CD14-positive monocyte (primary cell): Measurements from ENCODE around the gene INHBA. TPM values are rescaled to one million over a fixed set of nuclear protein-coding genes. Genes with fewer than 3 reads are reported as not detected.

ENCODE experiments used
- DNase-seq, 3 donors: peaks; one replicate each; pipeline ENCODE4 v3.0.0-alpha.2; 2011 to 2022
- H2AFZ ChIP-seq: 2 replicates; pipeline ENCODE4 v1.6.0; 2012; ENCODE audit warnings: mild to moderate bottlenecking, low read depth, low read length, inconsistent platforms; ENCODE audit not compliant: insufficient read depth, poor library complexity, severe bottlenecking
- H3K27ac ChIP-seq, 2 donors: 1 replicate in 1 of 2; 2 replicates in 1 of 2; pipeline ENCODE4 v1.5.1; 2012 to 2013; ENCODE audit warnings: low read length in 2 of 2, control low read depth in 1 of 2, inconsistent platforms in 1 of 2, low read depth in 1 of 2, mild to moderate bottlenecking in 1 of 2
- H3K27me3 ChIP-seq, 2 donors: one replicate each; pipeline versions ENCODE4 v1.6.0 to v1.6.1; 2011 to 2013; ENCODE audit warnings: low read length in 2 of 2; ENCODE audit not compliant: control insufficient read depth in 2 of 2, insufficient read depth in 2 of 2
- H3K36me3 ChIP-seq, 2 donors: replicated peaks in 1 of 2; 1 replicate in 1 of 2; 2 replicates in 1 of 2; pipeline versions ENCODE4 v1.5.1 to v1.6.1; 2012 to 2013; ENCODE audit warnings: low read length in 2 of 2, control low read depth in 1 of 2, inconsistent platforms in 1 of 2, mild to moderate bottlenecking in 1 of 2; ENCODE audit not compliant: insufficient read depth in 2 of 2, control insufficient read depth in 1 of 2
- H3K4me1 ChIP-seq, 2 donors: 1 replicate in 1 of 2; 2 replicates in 1 of 2; pipeline versions ENCODE4 v1.5.1 to v1.6.1; 2012 to 2013; ENCODE audit warnings: low read length in 2 of 2, control low read depth in 1 of 2, inconsistent platforms in 1 of 2, mild to moderate bottlenecking in 1 of 2, moderate library complexity in 1 of 2; ENCODE audit not compliant: insufficient read depth in 2 of 2, control insufficient read depth in 1 of 2
- H3K4me2 ChIP-seq: replicated peaks from 2 replicates; pipeline ENCODE3; 2012; ENCODE audit warnings: low read length, moderate library complexity, mild to moderate bottlenecking; ENCODE audit not compliant: poor library complexity, severe bottlenecking; ENCODE audit errors: extremely low read depth
- H3K4me3 ChIP-seq, 3 experiments: fragments of 200-600 bp in 1 of 3; sonication (generic) in 1 of 3; replicated peaks in 1 of 3; 1 replicate in 2 of 3; 2 replicates in 1 of 3; pipeline ENCODE4 v1.5.1; 2011 to 2013; ENCODE audit warnings: low read length in 3 of 3, mild to moderate bottlenecking in 3 of 3, control low read depth in 2 of 3, low read depth in 2 of 3, inconsistent platforms in 1 of 3, moderate library complexity in 1 of 3
- H3K79me2 ChIP-seq: 2 replicates; pipeline ENCODE4 v1.6.0; 2012; ENCODE audit warnings: mild to moderate bottlenecking, control low read depth, inconsistent platforms, low read length, moderate library complexity; ENCODE audit not compliant: insufficient read depth
- H3K9ac ChIP-seq: 2 replicates; pipeline ENCODE4 v1.6.0; 2017; ENCODE audit warnings: low read length, mild to moderate bottlenecking; ENCODE audit not compliant: insufficient read depth, poor library complexity, severe bottlenecking
- H3K9me3 ChIP-seq, 2 donors: replicated peaks in 1 of 2; 1 replicate in 1 of 2; 2 replicates in 1 of 2; pipeline versions ENCODE4 v1.5.1 to v1.6.1; 2012 to 2013; ENCODE audit warnings: low read length in 2 of 2, control low read depth in 1 of 2; ENCODE audit not compliant: control insufficient read depth in 1 of 2, insufficient read depth in 1 of 2
- H4K20me1 ChIP-seq: 2 replicates; pipeline ENCODE4 v1.6.0; 2012; ENCODE audit warnings: mild to moderate bottlenecking, low read length, control low read depth, moderate library complexity; ENCODE audit not compliant: insufficient read depth
- H3K27ac Mint-ChIP-seq, 7 donors: one replicate each; pipeline ENCODE4 v1.8.0; 2020; ENCODE audit warnings: mild to moderate bottlenecking in 7 of 7, mixed read lengths in 7 of 7, moderate library complexity in 6 of 7, inconsistent platforms in 2 of 7
- H3K27me3 Mint-ChIP-seq, 3 donors: one replicate each; pipeline ENCODE4 v1.8.0; 2021 to 2022; ENCODE audit warnings: low read depth in 3 of 3, mild to moderate bottlenecking in 3 of 3, mixed read lengths in 3 of 3, moderate library complexity in 3 of 3, inconsistent platforms in 1 of 3
- H3K36me3 Mint-ChIP-seq, 2 donors: one replicate each; pipeline ENCODE4 v1.8.0; 2020; ENCODE audit warnings: mixed read lengths in 2 of 2, inconsistent platforms in 1 of 2, mild to moderate bottlenecking in 1 of 2
- H3K4me1 Mint-ChIP-seq: one replicate; pipeline ENCODE4 v1.8.0; 2020; ENCODE audit warnings: mild to moderate bottlenecking, mixed read lengths
- H3K4me3 Mint-ChIP-seq, 2 donors: one replicate each; pipeline ENCODE4 v1.8.0; 2020; ENCODE audit warnings: mild to moderate bottlenecking in 2 of 2, mixed read lengths in 2 of 2, moderate library complexity in 1 of 2
- H3K9me3 Mint-ChIP-seq, 7 donors: one replicate each; pipeline ENCODE4 v1.8.0; 2020 to 2022; ENCODE audit warnings: mixed read lengths in 7 of 7, mild to moderate bottlenecking in 6 of 7, moderate library complexity in 6 of 7, inconsistent platforms in 2 of 7
- WGBS: methylation state at CpG from one replicate; pipeline ENCODE4 v1.1.5; 2013; ENCODE audit warnings: missing lambda C conversion rate; ENCODE audit not compliant: insufficient coverage; 5-methylcytosine and 5-hydroxymethylcytosine counted together
- intact Hi-C, 2 donors: fragments of 100-400 bp; cut with micrococcal nuclease; formaldehyde crosslinking; loops; one replicate each; pipeline versions ENCODE4 v1.15.0 to v1.15.1; 2023
- polyA plus RNA-seq, 3 donors: library from polyadenylated mRNA; depleted of rRNA in 1 of 3; unstranded in 2 of 3; stranded (reverse) in 1 of 3; fragments of 300-500 nt in 2 of 3; fragments of >200 nt in 1 of 3; fragmentation: Illumina TruSeq in 2 of 3; gene quantifications; 1 replicate in 2 of 3; 2 replicates in 1 of 3; pipeline ENCODE4 v1.2.3, GENCODE V29; 2012 to 2021
- TF ChIP-seq, protein P1 (sequence below): fragments of 200-600 bp; IDR thresholded peaks from one replicate; pipeline ENCODE4 v1.8.0; 2022; ENCODE audit warnings: antibody characterized with exemption, mild to moderate bottlenecking

Gene INHBA
- polyA plus RNA-seq, 3 donors = 0.08 to 0.24 (median 0.09) TPM

- Histone ChIP-seq H4K20me1 (no peaks in the 10 kb centered on the region), H2AFZ (no peak overlapping the region), H3K4me1 (peaks cover 16 to 20% of the 10 kb centered on the region in 2 donors), H3K27ac (no peak overlapping the region), H3K27me3 (no peaks in the 10 kb centered on the region), H3K9ac (no peak overlapping the region), H3K4me2 (no peak overlapping the region), H3K79me2 (no peaks in the 10 kb centered on the region), H3K36me3 (no peaks in the 10 kb centered on the region), H3K9me3 (no peaks in the 10 kb centered on the region), H3K4me3 (no peak overlapping the region)
- H3K9me3 Mint-ChIP-seq = peaks cover 0 to 2% (median 0%) of the 10 kb centered on the region in 7 donors
- intact Hi-C loops = no loop called here
- DNase-seq = no peak
- H3K36me3 Mint-ChIP-seq = no peaks in the 10 kb centered on the region
- H3K4me1 Mint-ChIP-seq = peaks cover 21% of the 10 kb centered on the region
- H3K27ac Mint-ChIP-seq = no peak overlapping the region
- no CpG with 5 or more reads among the region's 2 CpGs for WGBS
- TF ChIP-seq, protein P1, sequence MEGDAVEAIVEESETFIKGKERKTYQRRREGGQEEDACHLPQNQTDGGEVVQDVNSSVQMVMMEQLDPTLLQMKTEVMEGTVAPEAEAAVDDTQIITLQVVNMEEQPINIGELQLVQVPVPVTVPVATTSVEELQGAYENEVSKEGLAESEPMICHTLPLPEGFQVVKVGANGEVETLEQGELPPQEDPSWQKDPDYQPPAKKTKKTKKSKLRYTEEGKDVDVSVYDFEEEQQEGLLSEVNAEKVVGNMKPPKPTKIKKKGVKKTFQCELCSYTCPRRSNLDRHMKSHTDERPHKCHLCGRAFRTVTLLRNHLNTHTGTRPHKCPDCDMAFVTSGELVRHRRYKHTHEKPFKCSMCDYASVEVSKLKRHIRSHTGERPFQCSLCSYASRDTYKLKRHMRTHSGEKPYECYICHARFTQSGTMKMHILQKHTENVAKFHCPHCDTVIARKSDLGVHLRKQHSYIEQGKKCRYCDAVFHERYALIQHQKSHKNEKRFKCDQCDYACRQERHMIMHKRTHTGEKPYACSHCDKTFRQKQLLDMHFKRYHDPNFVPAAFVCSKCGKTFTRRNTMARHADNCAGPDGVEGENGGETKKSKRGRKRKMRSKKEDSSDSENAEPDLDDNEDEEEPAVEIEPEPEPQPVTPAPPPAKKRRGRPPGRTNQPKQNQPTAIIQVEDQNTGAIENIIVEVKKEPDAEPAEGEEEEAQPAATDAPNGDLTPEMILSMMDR = no peak
- H3K27me3 Mint-ChIP-seq = no peaks in the 10 kb centered on the region
- H3K4me3 Mint-ChIP-seq = no peak overlapping the region
Measured at GRCh38 chr7:41688012-41688625, 14.8 kb downstream of the INHBA start.

DNA sequence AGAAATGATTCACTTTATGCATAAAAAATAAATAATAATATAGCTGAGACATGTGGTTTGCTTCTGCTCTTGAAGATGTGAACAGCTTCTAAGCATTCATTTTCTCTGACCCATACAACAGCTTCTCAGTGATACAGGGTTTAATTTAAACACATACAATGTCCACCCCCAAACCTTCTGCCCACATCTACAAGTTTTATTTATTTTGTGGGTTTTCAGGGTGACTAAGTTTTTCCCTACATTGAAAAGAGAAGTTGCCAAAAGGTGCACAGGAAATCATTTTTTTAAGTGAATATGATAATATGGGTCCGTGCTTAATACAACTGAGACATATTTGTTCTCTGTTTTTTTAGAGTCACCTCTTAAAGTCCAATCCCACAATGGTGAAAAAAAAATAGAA, 17.2 kb downstream of the INHBA start:
- no peaks in the 10 kb centered on the region for H3K27me3 ChIP-seq
- no peaks in the 10 kb centered on the region for H3K36me3 Mint-ChIP-seq
- no CpG with 5 or more reads among the region's 1 CpG for WGBS
- no peak overlapping the region for H3K9ac ChIP-seq
- peaks cover 0 to 4% (median 2%) of the 10 kb centered on the region in 7 donors for H3K9me3 Mint-ChIP-seq
- no peaks in the 10 kb centered on the region for H3K4me1 Mint-ChIP-seq
- no peaks in the 10 kb centered on the region for H3K36me3 ChIP-seq
- no peak overlapping the region for H3K4me3 Mint-ChIP-seq
- TF ChIP-seq, protein P1 = no peak
- no peaks in the 10 kb centered on the region for H3K9me3 ChIP-seq
- no peaks in the 10 kb centered on the region for H3K79me2 ChIP-seq
- no peak overlapping the region for H3K27ac ChIP-seq
- no peak for DNase-seq
- intact Hi-C loops = no loop called here
- H2AFZ ChIP-seq = no peak overlapping the region
- no peak overlapping the region for H3K27ac Mint-ChIP-seq
- no peaks in the 10 kb centered on the region for H4K20me1 ChIP-seq
- H3K27me3 Mint-ChIP-seq = no peaks in the 10 kb centered on the region
- no peak overlapping the region for H3K4me2 ChIP-seq
- no peak overlapping the region for H3K4me3 ChIP-seq
- H3K4me1 ChIP-seq = no peaks in the 10 kb centered on the region
